GM23248 (cell line): ENCODE measurements around the gene MACROD2. TPM values are rescaled to one million over a fixed set of nuclear protein-coding genes. Genes with fewer than 3 reads are reported as not detected.

Experiments
- DNase-seq: peaks from one replicate; pipeline ENCODE4 v3.0.0-alpha.2; 2015
- H2AFZ ChIP-seq: fragments of 200-600 bp; sonication (generic); 2 replicates; pipeline ENCODE4 v1.6.1; 2016; ENCODE audit warnings: antibody characterized with exemption
- H3F3A ChIP-seq: fragments of 200-600 bp; sonication (generic); 2 replicates; pipeline ENCODE4 v1.6.1; 2016; ENCODE audit warnings: mild to moderate bottlenecking, antibody characterized with exemption, mixed run types; ENCODE audit not compliant: insufficient read depth
- H3K27ac ChIP-seq: fragments of 200-600 bp; sonication (generic); 2 replicates; pipeline ENCODE4 v1.5.1; 2016; ENCODE audit warnings: mild to moderate bottlenecking
- H3K27me3 ChIP-seq: fragments of 200-600 bp; sonication (generic); replicated peaks from 2 replicates; pipeline ENCODE4 v1.6.1; 2016; ENCODE audit warnings: mild to moderate bottlenecking; ENCODE audit not compliant: insufficient read depth
- H3K36me3 ChIP-seq: fragments of 200-600 bp; sonication (generic); 2 replicates; pipeline ENCODE4 v1.6.1; 2016; ENCODE audit warnings: low read depth, mild to moderate bottlenecking
- H3K4me1 ChIP-seq: fragments of 200-600 bp; sonication (generic); 2 replicates; pipeline ENCODE4 v1.6.1; 2016; ENCODE audit warnings: mild to moderate bottlenecking; ENCODE audit not compliant: insufficient read depth
- H3K4me2 ChIP-seq: fragments of 200-600 bp; sonication (generic); one replicate; pipeline ENCODE4 v1.6.1; 2016; ENCODE audit warnings: mild to moderate bottlenecking; ENCODE audit not compliant: unreplicated experiment
- H3K4me3 ChIP-seq: fragments of 200-600 bp; sonication (generic); 2 replicates; pipeline ENCODE4 v1.5.1; 2016; ENCODE audit warnings: mild to moderate bottlenecking
- H3K79me2 ChIP-seq: fragments of 200-600 bp; sonication (generic); 2 replicates; pipeline ENCODE4 v1.6.1; 2016; ENCODE audit warnings: mild to moderate bottlenecking; ENCODE audit not compliant: insufficient read depth
- H3K9ac ChIP-seq: fragments of 200-600 bp; sonication (generic); 2 replicates; pipeline ENCODE4 v1.6.1; 2016; ENCODE audit warnings: mild to moderate bottlenecking
- H3K9me2 ChIP-seq: fragments of 200-600 bp; sonication (generic); 2 replicates; pipeline ENCODE4 v1.6.1; 2016; ENCODE audit warnings: mixed run types, mild to moderate bottlenecking, moderate library complexity; ENCODE audit not compliant: insufficient read depth
- H3K9me3 ChIP-seq: fragments of 200-600 bp; sonication (generic); one replicate; pipeline ENCODE4 v1.6.1; 2017; ENCODE audit warnings: low read depth
- H4K20me1 ChIP-seq: fragments of 200-600 bp; sonication (generic); 2 replicates; pipeline ENCODE4 v1.6.0; 2016; ENCODE audit not compliant: insufficient read depth
- EZH2 ChIP-seq: fragments of 200-600 bp; sonication (generic); IDR thresholded peaks from 2 replicates; pipeline ENCODE4 v1.6.1; 2018; ENCODE audit warnings: antibody characterized with exemption, mild to moderate bottlenecking; ENCODE audit not compliant: insufficient read depth, poor library complexity, severe bottlenecking
- EZH2phosphoT487 ChIP-seq: fragments of 200-600 bp; sonication (generic); IDR thresholded peaks from 2 replicates; pipeline ENCODE4 v1.6.1; 2018; ENCODE audit warnings: antibody characterized with exemption, moderate library complexity, mild to moderate bottlenecking, low read depth; ENCODE audit not compliant: insufficient read depth
- WGBS, 2 experiments: methylation state at CpG; one replicate each; pipeline ENCODE4 v1.1.6; 2015 to 2017; ENCODE audit warnings: low lambda C conversion rate in 2 of 2, low coverage in 1 of 2; ENCODE audit errors: missing lambda C conversion rate in 2 of 2; 5-methylcytosine and 5-hydroxymethylcytosine counted together
- in situ Hi-C: fragments of 300-500 bp; cut with MboI; formaldehyde crosslinking; loops from 2 replicates; pipeline ENCODE4 v1.15.0; 2020
- polyA plus RNA-seq: library from polyadenylated mRNA; unstranded; fragments of >200 nt; fragmentation: Nextera tagmentation; extraction: Ambion mirVana; gene quantifications from 2 replicates; pipeline ENCODE4 v1.2.1, GENCODE V29; 2016
- total RNA-seq: library from RNA; depleted of rRNA; stranded (reverse); fragments of >200 nt; shearing (Covaris generic); gene quantifications from 2 replicates; pipeline ENCODE4 v1.2.3, GENCODE V29; 2014

Gene MACROD2
- total and polyA plus RNA-seq, 2 experiments from 2014 or later, result 1.1 to 3.1 TPM

- peaks cover 8% of the 10 kb centered on the region; the same call in 1 of the 2 replicates for H3F3A ChIP-seq
- H3K27me3 ChIP-seq, result no peaks in the 10 kb centered on the region
- no peak overlapping the region for H3K9ac ChIP-seq
- no peaks in the 10 kb centered on the region for H3K9me3 ChIP-seq
- peak; percentile 64 for DNase-seq
- no peaks in the 10 kb centered on the region for H3K79me2 ChIP-seq
- no peaks in the 10 kb centered on the region for H4K20me1 ChIP-seq
- H2AFZ ChIP-seq, result 0 out of 2 replicates have a peak overlapping the region, but pooled peaks have one; percentile 7
- H3K4me2 ChIP-seq, result peak overlapping the region; percentile 23
- H3K27ac ChIP-seq, result no peak overlapping the region
- in situ Hi-C loops, result no loop called here
- TF ChIP-seq EZH2 (no peak), EZH2phosphoT487 (no peak)
- no peaks in the 10 kb centered on the region for H3K36me3 ChIP-seq
- no peaks in the 10 kb centered on the region for H3K9me2 ChIP-seq
- H3K4me3 ChIP-seq, result no peak overlapping the region
- WGBS, 2 experiments, result 57 to 71% methylated on average over 1 of the region's 1 CpG
- H3K4me1 ChIP-seq, result peaks cover 22% of the 10 kb centered on the region
Observed at GRCh38 chr20:15200147-15200565, 1204.8 kb downstream of the MACROD2 start.

GRCh38 chr20:15201602-15202001, 1206.3 kb downstream of the MACROD2 start:
- no peaks in the 10 kb centered on the region for H3K36me3 ChIP-seq
- H3K4me1 ChIP-seq, result peaks cover 26% of the 10 kb centered on the region
- no peak overlapping the region for H3K4me2 ChIP-seq
- no peaks in the 10 kb centered on the region for H3K9me2 ChIP-seq
- H3K27ac ChIP-seq, result no peak overlapping the region
- H4K20me1 ChIP-seq, result no peaks in the 10 kb centered on the region
- WGBS, 2 experiments, result 18 to 39% methylated on average over 1 of the region's 1 CpG
- DNase-seq, result no peak
- no peak overlapping the region for H3K9ac ChIP-seq
- in situ Hi-C loops, result no loop called here
- TF ChIP-seq EZH2, result no peak
- no peak for TF ChIP-seq EZH2phosphoT487
- no peak overlapping the region for H2AFZ ChIP-seq
- H3K27me3 ChIP-seq, result no peaks in the 10 kb centered on the region
- H3K79me2 ChIP-seq, result no peaks in the 10 kb centered on the region
- no peak overlapping the region for H3K4me3 ChIP-seq
- H3F3A ChIP-seq, result peaks cover 19% of the 10 kb centered on the region; the same call in 1 of the 2 replicates
- no peaks in the 10 kb centered on the region for H3K9me3 ChIP-seq

- TF ChIP-seq EZH2, result no peak
- TF ChIP-seq EZH2phosphoT487, result no peak
- Histone ChIP-seq H4K20me1 (no peaks in the 10 kb centered on the region), H3K27ac (no peak overlapping the region), H3K4me3 (no peak overlapping the region), H3K9me2 (no peaks in the 10 kb centered on the region), H3K4me1 (peaks cover 26% of the 10 kb centered on the region), H3K27me3 (no peaks in the 10 kb centered on the region), H3K79me2 (no peaks in the 10 kb centered on the region), H3K36me3 (no peaks in the 10 kb centered on the region), H2AFZ (no peak overlapping the region), H3K9ac (no peak overlapping the region), H3F3A (peaks cover 19% of the 10 kb centered on the region; the same call in 1 of the 2 replicates), H3K4me2 (no peak overlapping the region), H3K9me3 (no peaks in the 10 kb centered on the region)
- WGBS, 2 experiments, result 83 to 93% methylated on average over 5 of the region's 5 CpGs
- DNase-seq, result no peak
- in situ Hi-C loops, result no loop called here
Observed at GRCh38 chr20:15204234-15204633, 1208.9 kb downstream of the MACROD2 start.

- TF ChIP-seq EZH2, result no peak
- no peak for TF ChIP-seq EZH2phosphoT487
- Histone ChIP-seq H3K9me2 (no peaks in the 10 kb centered on the region), H3F3A (peaks cover 13% of the 10 kb centered on the region; the same call in 1 of the 2 replicates), H3K9ac (no peak overlapping the region), H3K36me3 (no peaks in the 10 kb centered on the region), H3K79me2 (no peaks in the 10 kb centered on the region), H3K27me3 (no peaks in the 10 kb centered on the region), H3K9me3 (no peaks in the 10 kb centered on the region), H3K27ac (peak overlapping the region; percentile 20; the same call in 1 of the 2 replicates), H3K4me2 (no peak overlapping the region), H2AFZ (no peak overlapping the region), H3K4me3 (no peak overlapping the region), H4K20me1 (no peaks in the 10 kb centered on the region), H3K4me1 (peaks cover 21% of the 10 kb centered on the region)
- in situ Hi-C loops, result no loop called here
- peak; percentile 48 for DNase-seq
- 59% methylated on average over 2 of the region's 2 CpGs for WGBS, 2 experiments
Observed at GRCh38 chr20:15205028-15205427, 1209.7 kb downstream of the MACROD2 start.

GRCh38 chr20:15205719-15206118, 1210.4 kb downstream of the MACROD2 start:
- H3K79me2 ChIP-seq, result no peaks in the 10 kb centered on the region
- peak; percentile 52 for DNase-seq
- peaks cover 13% of the 10 kb centered on the region; the same call in 1 of the 2 replicates for H3F3A ChIP-seq
- H3K27me3 ChIP-seq, result no peaks in the 10 kb centered on the region
- no peaks in the 10 kb centered on the region for H3K9me3 ChIP-seq
- peak overlapping the region; percentile 20; the same call in 1 of the 2 replicates for H3K27ac ChIP-seq
- TF ChIP-seq EZH2phosphoT487, result no peak
- no peak for TF ChIP-seq EZH2
- peaks cover 14% of the 10 kb centered on the region for H3K4me1 ChIP-seq
- H3K36me3 ChIP-seq, result no peaks in the 10 kb centered on the region
- in situ Hi-C loops, result no loop called here
- H3K4me3 ChIP-seq, result no peak overlapping the region
- H3K4me2 ChIP-seq, result no peak overlapping the region
- no peaks in the 10 kb centered on the region for H4K20me1 ChIP-seq
- H3K9me2 ChIP-seq, result no peaks in the 10 kb centered on the region
- no peak overlapping the region for H3K9ac ChIP-seq
- H2AFZ ChIP-seq, result peak overlapping the region; percentile 25; the same call in 1 of the 2 replicates
